ENCODE measurements around the gene SLC5A11. TPM values are rescaled to one million over a fixed set of nuclear protein-coding genes. Genes with fewer than 3 reads are reported as not detected.

Gene SLC5A11
- total and polyA plus RNA-seq, 2 experiments from 2014 or later: 1.2 to 1.7 TPM

DNA sequence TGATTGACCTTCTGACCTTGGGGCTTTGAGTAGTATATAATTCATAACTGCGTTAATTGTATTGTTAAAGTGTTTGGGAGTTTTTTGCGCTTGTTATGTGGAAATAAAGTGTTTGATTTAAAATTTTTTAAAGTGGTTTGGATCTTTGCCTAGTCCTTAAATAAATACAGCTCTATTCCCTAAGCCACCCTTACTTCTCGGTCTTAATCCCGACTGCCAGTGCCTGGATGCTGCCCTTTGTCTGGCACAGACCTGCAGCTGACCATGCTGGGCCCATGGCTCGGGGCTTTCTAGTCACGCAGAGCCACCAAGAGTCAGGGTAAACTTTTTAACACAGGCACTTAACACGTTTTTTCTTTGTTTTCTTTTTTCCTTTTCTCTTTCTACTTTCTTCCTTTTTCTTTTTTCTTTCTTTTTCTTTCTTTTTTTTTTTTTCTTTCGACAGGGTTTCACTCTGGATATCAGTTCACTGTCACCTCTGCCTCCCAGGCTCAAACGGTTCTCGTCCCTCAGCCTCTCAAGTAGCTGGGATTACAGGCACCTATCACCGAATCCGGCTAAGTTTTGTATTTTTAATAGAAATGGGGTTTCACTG, 19.6 kb upstream of the SLC5A11 start:
- Histone ChIP-seq H3K4me1 (ENCODE audit: insufficient read depth) (no peaks in the 10 kb centered on the region), H3K27me3 (no peaks in the 10 kb centered on the region), H4K20me1 (ENCODE audit: insufficient read depth, poor library complexity, severe bottlenecking) (no peaks in the 10 kb centered on the region), H3K4me3 (no peak overlapping the region), H2AFZ (no peak overlapping the region), H3K4me2 (no peak overlapping the region), H3K9me2 (replicated peaks; ENCODE audit: insufficient read depth) (no peaks in the 10 kb centered on the region), H3K79me2 (no peaks in the 10 kb centered on the region), H3K27ac (no peak overlapping the region), H3K36me3 (replicated peaks; ENCODE audit: insufficient read depth, low read depth) (no peaks in the 10 kb centered on the region), H3K9me3 (ENCODE audit: low read depth) (no peaks in the 10 kb centered on the region)
- DNase-seq (ENCODE audit: low spot score): no peak
- TF ChIP-seq, protein P1, sequence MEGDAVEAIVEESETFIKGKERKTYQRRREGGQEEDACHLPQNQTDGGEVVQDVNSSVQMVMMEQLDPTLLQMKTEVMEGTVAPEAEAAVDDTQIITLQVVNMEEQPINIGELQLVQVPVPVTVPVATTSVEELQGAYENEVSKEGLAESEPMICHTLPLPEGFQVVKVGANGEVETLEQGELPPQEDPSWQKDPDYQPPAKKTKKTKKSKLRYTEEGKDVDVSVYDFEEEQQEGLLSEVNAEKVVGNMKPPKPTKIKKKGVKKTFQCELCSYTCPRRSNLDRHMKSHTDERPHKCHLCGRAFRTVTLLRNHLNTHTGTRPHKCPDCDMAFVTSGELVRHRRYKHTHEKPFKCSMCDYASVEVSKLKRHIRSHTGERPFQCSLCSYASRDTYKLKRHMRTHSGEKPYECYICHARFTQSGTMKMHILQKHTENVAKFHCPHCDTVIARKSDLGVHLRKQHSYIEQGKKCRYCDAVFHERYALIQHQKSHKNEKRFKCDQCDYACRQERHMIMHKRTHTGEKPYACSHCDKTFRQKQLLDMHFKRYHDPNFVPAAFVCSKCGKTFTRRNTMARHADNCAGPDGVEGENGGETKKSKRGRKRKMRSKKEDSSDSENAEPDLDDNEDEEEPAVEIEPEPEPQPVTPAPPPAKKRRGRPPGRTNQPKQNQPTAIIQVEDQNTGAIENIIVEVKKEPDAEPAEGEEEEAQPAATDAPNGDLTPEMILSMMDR (IDR thresholded peaks at IDR 0.05; ENCODE audit: poor library complexity): no peak
- no peak for TF ChIP-seq EZH2 (IDR thresholded peaks at IDR 0.05; ENCODE audit: borderline replicate concordance)
- no peak for TF ChIP-seq EZH2phosphoT487 (IDR thresholded peaks at IDR 0.05; ENCODE audit: low read depth, severe bottlenecking, unreplicated experiment)
- WGBS (ENCODE audit: low lambda C conversion rate, missing lambda C conversion rate): 84% methylated on average over 12 of the region's 12 CpGs

GRCh38 chr16:24826817-24827566, 18.8 kb upstream of the SLC5A11 start:
- Histone ChIP-seq H3K27ac (no peak overlapping the region), H4K20me1 (ENCODE audit: insufficient read depth, poor library complexity, severe bottlenecking) (no peaks in the 10 kb centered on the region), H3K27me3 (no peaks in the 10 kb centered on the region), H2AFZ (no peak overlapping the region), H3K4me2 (no peak overlapping the region), H3K9me3 (ENCODE audit: low read depth) (no peaks in the 10 kb centered on the region), H3K9me2 (replicated peaks; ENCODE audit: insufficient read depth) (no peaks in the 10 kb centered on the region), H3K36me3 (replicated peaks; ENCODE audit: insufficient read depth, low read depth) (no peaks in the 10 kb centered on the region), H3K4me3 (no peak overlapping the region), H3K79me2 (no peaks in the 10 kb centered on the region), H3K4me1 (ENCODE audit: insufficient read depth) (no peaks in the 10 kb centered on the region)
- no peak for DNase-seq (ENCODE audit: low spot score)
- 97% methylated on average over 9 of the region's 9 CpGs for WGBS (ENCODE audit: low lambda C conversion rate, missing lambda C conversion rate)
- TF ChIP-seq, protein P1 (IDR thresholded peaks at IDR 0.05; ENCODE audit: poor library complexity): no peak
- TF ChIP-seq EZH2phosphoT487 (IDR thresholded peaks at IDR 0.05; ENCODE audit: low read depth, severe bottlenecking, unreplicated experiment) (no peak), EZH2 (IDR thresholded peaks at IDR 0.05; ENCODE audit: borderline replicate concordance) (no peak)

- Histone ChIP-seq H3K79me2 (no peaks in the 10 kb centered on the region), H3K9me2 (replicated peaks; ENCODE audit: insufficient read depth) (no peaks in the 10 kb centered on the region), H3K36me3 (replicated peaks; ENCODE audit: insufficient read depth, low read depth) (no peaks in the 10 kb centered on the region), H3K9me3 (ENCODE audit: low read depth) (no peaks in the 10 kb centered on the region), H3K27ac (no peak overlapping the region), H2AFZ (no peak overlapping the region), H3K27me3 (no peaks in the 10 kb centered on the region), H4K20me1 (ENCODE audit: insufficient read depth, poor library complexity, severe bottlenecking) (no peaks in the 10 kb centered on the region), H3K4me3 (no peak overlapping the region), H3K4me2 (no peak overlapping the region), H3K4me1 (ENCODE audit: insufficient read depth) (no peaks in the 10 kb centered on the region)
- no peak for DNase-seq (ENCODE audit: low spot score)
- 43% methylated on average over 5 of the region's 5 CpGs for WGBS (ENCODE audit: low lambda C conversion rate, missing lambda C conversion rate)
- TF ChIP-seq, protein P1 (IDR thresholded peaks at IDR 0.05; ENCODE audit: poor library complexity): no peak
- TF ChIP-seq EZH2phosphoT487 (IDR thresholded peaks at IDR 0.05; ENCODE audit: low read depth, severe bottlenecking, unreplicated experiment) (no peak), EZH2 (IDR thresholded peaks at IDR 0.05; ENCODE audit: borderline replicate concordance) (no peak)
Observed at GRCh38 chr16:24829153-24829552, 16.6 kb upstream of the SLC5A11 start.

Measured in hepatocyte (in vitro differentiated cells).